GM19438 (cell line): Measurements from ENCODE around the gene PKMYT1.

Experiments used
- ATAC-seq: cut with Tn5 transposase; IDR thresholded peaks from one replicate; pipeline ENCODE4 v1.9.1; 2021; ENCODE audit warnings: low read depth; ENCODE audit not compliant: unreplicated experiment

The PKMYT1 gene

DNA sequence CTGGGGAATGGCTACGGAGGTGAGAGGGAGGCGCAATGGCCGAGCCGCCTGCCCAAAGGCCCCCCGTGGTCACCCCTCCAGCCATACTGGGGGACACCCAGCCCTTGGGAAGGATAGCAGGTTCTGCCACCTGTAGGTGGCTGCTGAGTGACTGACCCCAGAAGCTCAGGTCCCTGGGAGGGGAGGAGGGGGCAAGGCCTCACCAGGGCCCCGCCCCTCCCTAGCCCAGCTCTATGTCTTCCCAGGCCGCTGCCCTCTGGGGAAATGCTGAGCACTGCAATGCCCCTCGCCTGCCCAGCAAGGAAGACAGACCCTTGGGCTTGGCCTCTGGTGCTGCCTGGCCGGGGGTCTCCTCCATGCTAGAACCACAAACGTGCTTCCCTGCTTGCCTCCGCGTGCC is 21.1 kb upstream of the PKMYT1 start:
- ATAC-seq, result no peak

DNA sequence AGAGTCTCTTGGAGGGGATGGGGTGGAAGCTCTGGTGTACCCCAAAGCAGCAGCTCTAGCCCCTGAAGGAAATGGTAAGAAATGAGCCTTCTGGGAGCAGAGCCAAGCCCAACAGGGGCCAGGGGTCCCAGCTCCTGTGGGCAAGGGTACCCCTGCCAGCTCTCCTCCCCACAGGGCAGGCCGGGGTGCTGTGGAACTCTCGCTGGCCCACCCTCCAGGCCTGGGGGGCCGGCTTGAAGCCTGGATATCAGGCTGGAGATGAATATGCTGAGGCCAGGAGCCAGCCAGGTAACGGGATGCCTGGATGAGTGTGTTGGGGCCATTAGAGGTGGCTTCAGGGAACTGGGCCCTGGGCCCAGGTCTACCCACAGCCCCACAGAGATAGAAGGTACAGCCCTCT is 20.3 kb upstream of the PKMYT1 start:
- ATAC-seq, result no peak

DNA sequence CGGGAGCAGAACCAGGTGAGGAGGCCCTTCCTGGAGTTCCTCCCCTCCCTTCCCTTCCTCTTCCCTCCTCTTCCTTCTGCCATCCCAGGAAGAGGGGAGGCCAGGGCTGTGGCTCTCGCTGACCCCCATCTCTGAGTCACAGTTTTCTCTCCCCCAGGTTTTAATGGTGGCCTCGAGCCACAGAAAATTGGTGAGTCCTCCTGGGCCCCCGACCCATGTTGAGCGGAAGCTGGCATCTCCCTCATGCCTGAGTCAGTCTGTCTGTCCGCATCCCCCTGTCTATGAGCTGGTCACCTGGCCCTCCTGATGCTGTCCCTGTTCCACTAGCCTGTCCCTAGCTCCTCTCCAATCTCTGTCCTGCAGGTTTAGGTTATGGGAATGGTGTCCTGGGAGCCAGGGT is 19.7 kb upstream of the PKMYT1 start:
- ATAC-seq, result no peak

DNA sequence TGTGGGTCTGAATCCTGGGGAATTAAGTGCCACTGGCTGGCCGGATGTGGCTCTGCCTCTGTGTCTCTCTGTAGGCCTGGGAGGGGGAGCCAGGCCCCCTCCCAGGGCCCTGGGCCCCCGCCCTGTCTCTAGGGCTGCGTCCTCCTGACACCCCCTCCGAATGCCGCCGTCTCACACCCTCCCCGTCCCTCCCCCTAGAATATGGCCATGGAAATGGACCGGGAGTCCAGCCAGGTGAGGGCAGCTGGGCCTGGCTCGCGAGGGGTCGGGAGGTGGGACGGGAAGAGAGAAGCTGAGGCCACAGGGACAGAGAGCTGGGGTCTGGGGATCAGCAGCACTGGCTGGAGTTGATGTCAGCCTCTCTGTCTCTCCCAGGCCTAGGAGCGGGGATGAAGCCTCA is 16.1 kb upstream of the PKMYT1 start:
- ATAC-seq, result no peak

DNA sequence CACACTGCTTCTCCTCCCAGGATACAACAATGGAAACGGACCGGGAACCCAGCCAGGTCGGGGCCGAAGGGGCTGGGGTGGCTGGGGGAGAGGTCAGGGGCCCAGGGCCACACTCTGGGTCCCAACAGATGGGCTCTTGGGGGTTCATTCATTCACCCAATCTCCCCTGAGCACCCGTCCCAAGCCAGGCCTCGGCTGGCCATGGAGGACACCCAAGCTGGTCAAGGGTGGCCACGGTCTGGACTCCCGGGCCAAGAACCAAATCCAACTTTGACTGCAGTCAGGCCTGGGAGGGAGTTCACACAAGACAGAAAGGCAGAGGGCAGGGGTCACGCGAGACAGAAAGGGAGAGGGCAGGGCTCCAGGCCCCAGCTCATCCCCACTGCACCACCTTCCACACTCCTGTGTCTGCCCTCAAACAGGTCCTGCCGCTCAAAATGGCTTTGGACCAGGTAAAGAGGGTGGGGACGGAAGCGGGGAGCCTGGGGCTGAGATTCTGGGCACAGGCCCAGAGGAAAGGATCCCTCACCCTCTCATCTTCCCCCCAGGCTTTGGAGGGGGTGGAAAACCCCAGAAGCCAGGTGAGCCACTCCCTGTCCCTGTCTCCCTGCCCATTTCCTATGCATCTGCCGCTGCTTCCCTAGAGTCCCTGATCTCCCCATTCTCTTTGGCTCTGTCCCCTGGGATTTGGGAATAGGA is 12.3 kb upstream of the PKMYT1 start:
- ATAC-seq, result no peak

DNA sequence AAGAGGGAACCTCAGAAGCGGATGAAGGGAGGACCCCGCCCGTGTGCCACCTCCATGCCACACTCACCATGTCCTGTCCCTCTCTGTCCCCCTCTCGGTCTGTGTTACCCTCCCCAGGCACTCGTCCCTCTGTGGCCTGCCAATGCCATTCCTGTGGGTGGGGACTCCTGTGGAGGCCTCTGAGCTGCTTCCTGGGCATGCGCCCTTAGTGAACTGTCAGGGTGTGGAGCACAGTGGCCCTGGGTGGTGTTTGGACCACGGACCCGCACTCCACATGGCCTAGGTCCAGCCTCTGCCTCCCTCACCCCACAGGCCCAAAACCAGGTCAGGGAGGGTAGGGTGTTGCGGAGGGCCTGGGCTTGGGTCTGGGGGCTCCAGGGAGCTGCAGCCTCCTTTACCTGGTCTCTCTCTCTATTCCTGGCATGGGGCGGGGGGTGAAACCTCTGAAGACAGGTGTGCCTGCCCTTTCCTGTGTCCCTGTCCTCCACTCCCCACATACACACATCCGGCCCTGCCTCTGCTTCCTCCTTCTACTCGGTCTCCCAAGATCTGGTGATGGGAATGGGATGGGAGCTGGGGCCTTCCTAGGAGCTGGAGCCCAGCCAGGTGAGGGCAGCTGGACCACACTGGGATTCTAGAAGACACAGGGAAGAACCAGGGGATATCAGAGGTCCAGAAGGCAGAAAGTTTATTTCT is 11.5 kb upstream of the PKMYT1 start:
- ATAC-seq, result no peak

DNA sequence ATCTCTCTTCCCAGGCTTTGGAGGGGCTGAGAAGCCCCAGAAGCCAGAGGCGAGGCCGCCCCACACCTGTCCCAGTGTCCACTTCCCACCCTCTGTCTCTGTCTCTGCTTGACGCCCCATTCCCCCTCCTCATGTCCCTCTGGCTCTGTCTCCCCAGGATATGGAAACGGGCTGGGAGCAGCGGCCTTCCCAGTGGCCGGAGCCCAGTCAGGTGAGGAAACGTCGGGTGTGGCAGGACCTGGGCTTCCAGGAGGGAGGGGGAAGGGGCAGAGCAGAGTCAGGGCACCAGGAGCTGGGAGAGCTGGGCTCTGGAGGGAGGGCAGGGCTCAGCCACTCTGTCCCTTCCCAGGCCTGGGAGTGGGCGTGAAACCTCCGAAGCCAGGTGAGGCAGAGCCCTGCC is 10.6 kb upstream of the PKMYT1 start:
- no peak for ATAC-seq

DNA sequence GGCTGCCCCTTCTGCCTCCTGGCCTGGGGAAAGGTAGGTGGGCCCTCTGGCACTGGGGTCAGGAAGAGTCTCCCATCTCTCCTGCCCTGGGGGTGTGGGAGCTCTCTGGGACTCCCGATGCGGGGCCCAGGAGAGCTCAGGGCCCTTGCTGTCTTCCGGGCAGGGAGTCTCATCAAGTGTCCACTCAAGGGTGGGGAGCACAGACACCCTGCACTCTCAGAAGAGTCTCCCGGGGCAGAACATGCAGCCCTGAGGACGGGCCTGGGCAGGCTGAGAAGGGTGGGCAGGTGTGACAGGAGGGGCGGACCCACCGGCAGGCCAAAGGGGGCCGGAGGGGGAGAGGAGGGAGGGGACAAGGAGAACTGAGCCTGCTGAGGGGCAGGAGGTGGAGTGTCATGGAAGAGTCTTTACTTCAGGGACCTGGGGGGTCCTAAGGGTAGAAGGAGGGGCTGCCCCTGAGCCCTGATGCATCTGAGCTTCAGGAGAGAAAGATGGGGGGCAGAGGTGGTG is 8.4 kb upstream of the PKMYT1 start:
- no peak for ATAC-seq

DNA sequence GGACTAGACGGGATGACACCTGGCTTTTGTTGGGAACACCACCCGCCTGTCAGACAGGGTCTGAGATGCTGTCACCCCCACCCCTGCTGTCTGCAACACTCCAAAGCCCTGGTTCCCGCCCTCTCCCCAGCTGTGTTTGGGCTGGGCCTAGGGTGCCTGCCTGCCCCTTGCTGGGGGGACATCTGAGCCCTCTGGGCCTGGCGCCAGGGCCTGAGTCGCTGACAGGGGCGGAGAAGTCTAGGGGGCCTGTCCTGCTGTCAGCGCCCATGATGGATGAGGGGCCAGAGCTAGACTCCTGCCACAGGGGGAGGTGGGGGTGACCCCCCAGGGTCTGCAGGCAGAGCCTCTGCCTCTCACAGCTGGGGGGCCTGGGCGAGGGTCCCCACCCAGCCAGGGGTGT is 7.6 kb upstream of the PKMYT1 start:
- ATAC-seq, result no peak

DNA sequence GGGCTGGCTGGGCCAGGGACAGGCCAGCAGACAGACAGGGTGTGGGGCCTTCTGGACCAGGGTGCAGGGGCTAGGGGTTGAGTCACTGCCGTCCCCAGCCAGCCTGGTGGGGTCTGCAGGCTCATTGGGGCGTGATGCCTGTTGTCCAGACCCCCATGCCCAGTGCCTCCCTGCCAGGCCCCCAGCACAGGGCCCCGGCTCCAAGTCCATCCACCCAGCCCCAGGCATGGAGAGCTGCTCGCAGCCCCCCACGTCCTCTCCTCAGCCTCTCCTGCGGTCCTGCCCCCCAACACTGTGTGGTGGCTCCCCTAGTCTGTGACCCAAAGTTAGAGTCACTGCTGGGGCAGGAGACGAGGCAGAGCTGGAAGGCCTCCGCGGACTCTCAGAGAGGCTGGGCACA is 7.0 kb upstream of the PKMYT1 start:
- no peak for ATAC-seq

DNA sequence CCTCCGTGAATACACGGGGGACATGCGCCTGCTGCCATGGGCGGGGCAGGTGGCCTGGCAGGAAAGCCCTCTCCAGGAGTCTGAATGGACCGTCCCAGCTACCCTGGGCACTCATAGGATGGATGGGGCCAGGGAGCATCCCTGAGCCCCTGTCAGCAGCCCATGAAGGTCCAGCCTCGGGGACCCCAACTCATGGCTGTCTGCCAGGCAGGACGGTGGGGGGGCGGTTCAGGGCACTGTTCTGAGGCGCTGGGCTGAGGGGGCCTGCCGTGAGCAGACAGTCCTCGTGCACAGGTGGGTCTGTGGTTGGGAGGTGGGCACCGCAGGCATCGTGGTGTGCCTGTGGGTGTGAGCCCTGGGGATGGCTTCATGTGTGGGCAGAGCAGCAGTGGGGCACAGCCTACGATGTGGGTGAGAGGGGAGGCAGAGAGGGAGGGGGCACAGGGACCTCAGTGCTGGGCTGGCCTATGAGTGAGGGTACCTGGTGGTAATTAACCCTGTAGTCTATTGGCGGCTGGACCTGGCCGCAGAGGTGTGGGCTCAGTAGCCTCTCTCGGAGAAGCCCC is 6.5 kb upstream of the PKMYT1 start:
- ATAC-seq, result no peak

DNA sequence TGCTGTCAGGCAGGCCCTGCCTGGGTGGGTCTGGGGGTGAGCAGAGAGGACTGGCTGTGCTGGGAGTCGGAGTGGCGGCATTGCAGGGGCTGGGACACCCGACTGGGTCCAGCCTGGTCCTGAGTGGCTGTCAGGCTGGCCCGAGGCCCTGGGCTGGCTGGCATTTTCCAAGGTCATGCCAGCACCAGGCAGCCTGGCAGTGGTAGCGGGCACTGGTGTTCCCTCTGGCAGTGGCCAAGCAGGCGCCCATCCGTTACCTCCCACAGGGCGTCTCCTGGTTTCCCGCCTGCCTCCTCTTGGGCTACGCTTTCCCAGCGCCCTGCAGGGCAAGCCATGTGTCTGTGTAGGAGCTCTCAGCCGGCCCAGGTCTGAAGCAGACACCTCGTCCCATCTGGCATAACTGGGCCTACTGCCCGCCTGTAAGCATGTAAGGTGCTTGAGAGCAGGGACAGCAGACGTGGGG is 5.7 kb upstream of the PKMYT1 start:
- ATAC-seq, result no peak

DNA sequence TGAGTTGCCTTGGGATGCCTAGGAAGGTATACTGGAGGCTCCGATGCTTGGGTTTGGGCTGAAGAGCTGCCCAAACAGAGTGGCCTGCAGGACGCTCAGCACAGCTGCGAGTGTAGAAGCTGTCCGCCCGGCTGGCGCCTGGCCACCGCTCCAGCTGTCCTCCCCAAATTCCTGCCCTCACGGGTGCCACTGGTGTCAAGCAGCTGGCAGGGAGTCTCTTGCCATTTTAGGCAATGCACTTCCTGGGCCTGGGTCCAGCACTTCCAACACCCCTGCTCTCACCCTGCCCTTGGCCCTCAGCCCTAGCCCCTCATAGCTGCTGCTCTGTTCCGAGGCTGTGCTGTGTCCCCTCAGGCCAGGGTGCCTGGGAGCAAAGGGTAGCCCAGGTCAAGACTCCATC is 5.2 kb upstream of the PKMYT1 start:
- ATAC-seq, result no peak

DNA sequence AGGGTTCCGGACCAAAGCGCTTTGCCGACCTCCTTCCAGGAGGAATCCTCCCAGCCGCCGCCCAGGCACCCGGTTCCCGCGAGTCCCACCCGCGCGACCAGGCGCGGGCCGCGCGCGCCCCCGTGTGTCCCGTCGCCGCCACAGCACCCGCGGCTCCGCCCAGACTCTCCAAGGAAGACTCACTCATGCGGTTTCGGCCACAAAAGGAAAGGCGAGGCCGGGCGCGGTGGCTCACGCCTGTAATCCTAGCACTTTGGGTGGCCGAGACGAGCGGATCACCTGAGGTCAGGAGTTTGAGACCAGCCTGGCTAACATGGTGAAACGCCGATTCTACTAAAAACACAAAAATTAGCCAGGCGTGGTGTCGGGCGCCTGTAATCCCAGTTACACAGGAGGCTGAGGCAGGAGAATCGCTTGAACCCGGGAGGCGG is 3.5 kb upstream of the PKMYT1 start:
- ATAC-seq, result no peak

DNA sequence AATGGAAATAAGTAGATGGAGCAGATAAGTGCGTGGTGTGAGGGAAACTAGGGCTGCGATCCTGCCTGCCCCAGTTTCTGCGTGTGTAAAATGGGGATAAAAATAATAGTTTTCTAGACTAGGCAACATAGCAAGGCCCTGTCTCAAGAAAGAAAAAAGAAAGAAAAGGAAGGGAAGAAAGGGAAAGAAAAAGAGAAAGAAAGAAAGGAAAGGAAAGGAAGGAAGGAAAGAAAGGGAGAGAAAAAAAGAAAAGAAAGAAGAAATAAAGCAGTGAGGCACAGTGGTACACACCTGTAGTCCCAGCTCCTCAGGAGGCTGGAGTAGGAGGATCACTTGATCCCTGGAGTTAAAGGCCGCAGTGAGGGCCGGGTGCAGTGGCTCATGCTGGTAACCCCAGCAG is 2.2 kb upstream of the PKMYT1 start:
- ATAC-seq, result no peak

DNA sequence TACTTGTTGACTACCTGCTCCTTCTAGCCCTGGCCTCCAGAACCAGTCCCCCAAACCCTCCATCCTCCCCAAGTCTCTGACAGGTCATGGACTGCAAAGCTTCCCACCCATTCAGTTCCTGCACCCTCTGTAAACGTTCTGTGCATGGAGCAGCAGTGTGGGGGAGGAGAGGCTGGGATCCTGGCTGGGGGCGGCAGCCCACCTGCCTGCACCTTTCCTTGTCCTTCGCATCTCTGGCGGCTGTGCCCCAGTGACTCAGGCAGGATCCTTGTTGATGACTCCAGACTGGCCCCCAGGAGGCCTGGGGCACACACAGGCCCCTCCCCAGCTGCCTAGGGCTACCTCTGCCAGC is 1.6 kb upstream of the PKMYT1 start:
- ATAC-seq, result no peak

DNA sequence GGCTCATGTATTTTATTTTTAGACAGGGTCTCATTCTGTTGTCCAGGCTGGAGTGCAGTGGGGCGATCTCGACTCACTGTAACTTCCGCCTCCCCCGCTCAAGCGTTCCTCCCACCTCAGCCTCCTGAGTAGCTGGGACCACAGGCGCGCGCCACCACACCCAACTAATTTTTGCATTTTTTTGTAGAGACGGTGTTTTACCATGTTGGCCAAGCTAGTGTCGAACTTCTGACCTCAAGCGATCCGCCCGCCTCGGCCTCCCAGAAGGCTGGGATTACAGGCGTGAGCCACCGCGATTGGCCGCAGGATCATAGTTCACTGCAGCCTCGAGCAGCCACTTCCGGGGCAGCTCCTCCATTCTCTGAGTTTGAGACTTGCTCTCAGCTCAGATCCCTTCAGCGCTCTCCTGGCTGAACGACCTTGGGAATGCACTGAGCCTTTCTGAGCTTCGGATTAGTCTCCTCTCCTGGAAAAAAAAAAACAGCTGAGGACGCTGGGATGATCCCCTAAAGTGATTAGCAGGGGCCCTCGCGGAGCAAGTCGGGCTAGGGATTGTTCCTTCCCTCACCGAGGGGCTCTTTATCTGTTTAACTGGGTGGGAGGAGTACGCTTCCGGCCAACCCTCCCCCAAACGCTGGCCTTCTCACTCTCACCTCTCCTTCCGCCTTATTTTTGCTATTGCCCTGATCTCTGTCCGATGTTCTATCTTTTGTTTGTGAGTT is 1.1 kb upstream of the PKMYT1 start:
- ATAC-seq, result no peak

DNA sequence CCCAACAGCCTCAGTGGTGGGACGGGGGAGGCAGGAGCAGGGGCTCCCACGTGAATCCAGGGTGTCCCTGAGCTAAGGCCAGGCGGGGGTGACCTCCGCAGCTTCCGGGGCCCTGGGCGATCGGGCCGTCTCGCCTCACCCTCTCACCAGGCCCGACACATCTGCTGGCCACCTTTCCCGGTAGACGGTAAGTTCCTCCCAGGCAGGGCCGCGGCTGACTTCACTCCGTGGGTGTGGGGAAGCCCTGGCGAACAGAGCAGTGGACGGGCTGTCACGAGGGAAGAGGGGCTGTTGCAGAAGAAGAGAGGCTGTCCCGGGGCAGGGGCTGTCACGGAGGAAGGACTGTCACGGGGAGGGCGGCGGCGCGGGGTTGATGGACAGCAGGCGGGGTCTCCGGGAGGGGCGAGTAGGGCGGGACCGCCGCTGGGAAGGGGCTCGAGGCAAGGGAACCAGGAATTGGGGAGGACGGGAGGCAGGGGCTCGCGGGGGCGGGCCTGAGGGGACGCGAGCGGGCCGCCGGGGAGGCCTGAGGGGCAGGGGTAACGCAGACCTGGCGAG is 498 bp downstream of the PKMYT1 start:
- no peak for ATAC-seq

DNA sequence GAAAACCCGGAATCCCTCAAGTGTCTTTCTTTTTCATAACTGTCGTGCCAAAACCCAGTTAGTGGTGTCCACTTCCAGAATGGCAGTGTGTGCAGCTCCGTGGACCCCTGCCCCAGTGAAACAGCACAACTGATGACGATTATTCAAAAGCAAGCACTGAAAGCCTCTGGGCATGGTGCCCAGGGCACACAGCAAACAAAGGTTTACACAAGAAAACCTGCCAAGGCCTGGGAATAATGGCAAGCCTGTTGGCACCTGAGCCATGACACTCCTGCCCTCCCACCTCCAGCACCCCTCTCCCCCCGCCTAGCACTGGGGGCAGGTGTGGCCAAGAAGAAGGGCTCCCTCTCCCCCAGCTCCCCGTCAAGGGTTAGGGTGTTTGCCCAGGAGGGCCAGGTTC is 2.8 kb downstream of the PKMYT1 start:
- ATAC-seq, result no peak

DNA sequence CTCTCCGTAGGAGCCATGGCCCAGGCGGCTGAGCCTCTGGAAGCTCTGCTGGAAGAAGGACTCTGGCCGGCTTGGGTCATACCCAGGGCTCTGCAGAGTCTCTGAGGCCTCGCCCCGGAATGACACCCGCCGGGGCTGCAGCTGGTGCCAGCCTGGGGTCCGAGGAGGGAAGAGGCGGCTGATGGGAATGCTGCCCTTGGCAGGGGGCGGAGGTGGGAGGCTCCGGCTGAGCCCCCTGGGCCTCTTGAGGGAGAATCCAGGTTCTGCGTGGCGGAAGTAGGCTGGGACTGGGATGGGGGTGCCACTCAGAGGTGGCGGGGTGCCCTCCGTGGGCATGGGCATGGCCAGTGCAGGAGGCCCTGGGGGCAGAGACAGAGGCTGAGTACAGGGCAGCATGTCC is 3.6 kb downstream of the PKMYT1 start:
- ATAC-seq, result no peak

DNA sequence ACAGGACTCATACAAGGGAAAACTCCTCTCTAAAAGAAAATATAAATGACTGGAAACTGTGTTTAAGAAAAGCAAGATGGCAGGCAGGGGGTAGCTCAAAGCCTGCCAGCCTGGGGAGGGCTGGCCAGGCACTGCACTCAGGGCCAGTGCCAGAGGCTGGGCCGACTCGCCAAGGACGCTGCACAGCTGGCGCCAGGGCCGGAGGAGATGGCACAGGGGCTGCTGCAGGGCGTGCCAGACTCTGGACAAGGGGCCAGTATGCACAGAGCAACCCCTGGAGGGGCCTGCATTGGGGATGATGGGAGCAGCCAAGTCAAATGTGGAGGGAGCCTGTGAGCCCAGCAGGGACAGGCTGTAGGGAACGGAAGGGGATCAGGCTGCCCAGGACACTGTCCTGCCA is 4.0 kb downstream of the PKMYT1 start:
- ATAC-seq, result no peak
